ENCODE results near the gene CCHCR1.
"Not testable (repeated sequence)": the region's sequence is repeated elsewhere in the genome, so short reads cannot be mapped to it uniquely, and the experiment has no call there.

CCHCR1 gene, protein sequence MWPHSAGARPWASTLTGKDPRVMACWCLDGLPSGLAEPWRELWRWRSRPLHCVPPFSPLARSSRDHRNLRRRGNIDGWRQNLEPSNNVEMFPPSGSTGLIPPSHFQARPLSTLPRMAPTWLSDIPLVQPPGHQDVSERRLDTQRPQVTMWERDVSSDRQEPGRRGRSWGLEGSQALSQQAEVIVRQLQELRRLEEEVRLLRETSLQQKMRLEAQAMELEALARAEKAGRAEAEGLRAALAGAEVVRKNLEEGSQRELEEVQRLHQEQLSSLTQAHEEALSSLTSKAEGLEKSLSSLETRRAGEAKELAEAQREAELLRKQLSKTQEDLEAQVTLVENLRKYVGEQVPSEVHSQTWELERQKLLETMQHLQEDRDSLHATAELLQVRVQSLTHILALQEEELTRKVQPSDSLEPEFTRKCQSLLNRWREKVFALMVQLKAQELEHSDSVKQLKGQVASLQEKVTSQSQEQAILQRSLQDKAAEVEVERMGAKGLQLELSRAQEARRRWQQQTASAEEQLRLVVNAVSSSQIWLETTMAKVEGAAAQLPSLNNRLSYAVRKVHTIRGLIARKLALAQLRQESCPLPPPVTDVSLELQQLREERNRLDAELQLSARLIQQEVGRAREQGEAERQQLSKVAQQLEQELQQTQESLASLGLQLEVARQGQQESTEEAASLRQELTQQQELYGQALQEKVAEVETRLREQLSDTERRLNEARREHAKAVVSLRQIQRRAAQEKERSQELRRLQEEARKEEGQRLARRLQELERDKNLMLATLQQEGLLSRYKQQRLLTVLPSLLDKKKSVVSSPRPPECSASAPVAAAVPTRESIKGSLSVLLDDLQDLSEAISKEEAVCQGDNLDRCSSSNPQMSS

DNA sequence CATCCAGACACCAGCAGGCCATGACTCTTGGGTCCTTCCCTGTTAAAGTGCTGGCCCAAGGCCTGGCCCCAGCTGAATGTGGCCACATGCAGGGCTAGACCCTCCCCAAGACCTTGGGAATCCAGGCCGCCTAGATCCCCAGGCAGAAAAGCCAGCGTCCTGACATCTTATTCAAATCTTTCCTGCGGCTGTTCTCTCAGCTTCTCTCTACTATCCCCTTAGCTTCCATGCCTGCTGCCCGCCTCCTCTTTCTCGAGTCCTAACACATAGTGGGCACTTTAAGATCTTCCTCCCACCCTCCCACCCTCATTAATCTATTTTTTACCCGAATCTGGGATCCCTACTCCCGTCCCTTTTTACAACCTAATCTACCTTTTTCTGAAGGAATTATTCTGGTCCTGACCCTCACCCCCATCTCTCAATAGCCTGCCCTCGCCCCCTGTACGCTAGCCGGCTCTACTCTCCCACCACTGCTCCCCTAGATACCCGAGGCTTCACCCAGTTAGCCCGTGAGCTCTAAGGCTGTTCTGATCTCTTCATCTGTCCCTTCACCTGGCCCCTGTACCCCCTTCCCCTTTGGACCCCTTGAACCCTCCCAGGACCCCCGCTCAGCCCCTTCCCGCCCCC is at the start of gene CCHCR1:
Gene CCHCR1 (minus strand): TSS at position 290 of the 627 bp plus-strand sequence. CDS start 202 bp downstream, at position 88.
- DNase-seq, result peak; percentile 23

DNA sequence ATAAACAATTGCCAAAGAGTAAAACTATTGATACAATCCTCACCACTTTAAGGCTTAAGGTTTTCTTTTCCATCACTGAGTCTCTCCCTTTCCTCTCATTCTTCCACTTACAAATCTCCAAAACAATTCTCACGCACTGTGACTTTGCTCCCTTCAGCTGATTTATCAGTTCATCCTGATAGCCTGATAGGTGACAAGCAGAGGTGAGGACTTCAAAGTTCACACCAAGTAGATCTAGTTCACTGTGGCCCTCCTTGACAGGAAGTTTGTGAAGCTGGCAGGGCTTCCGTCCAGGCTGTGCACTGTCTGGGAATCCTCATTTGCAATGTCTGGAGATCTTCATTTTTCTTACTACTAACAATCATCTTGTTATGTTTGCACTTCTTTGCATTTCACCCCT is 48.0 kb upstream of the CCHCR1 start:
- no peak for DNase-seq

DNA sequence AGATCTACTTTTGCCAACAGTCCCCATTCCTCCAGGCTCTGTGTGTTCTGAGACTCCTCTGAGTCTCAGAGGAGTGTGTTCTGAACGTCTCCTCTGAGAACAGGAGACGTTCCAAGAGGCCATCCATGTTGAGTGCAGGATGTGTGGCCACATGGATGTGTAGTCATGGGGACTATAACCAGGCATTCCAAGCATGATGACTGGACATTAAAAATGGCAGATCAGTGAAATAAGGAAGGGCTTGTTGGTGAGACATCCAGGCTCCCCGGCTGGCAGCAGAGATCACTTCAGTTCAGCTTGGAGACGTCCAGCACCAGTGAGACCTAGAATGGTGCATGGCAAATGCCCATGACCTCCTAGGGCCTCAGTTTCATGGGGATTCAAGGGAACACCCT is 47.1 kb upstream of the CCHCR1 start:
- DNase-seq, result no peak

DNA sequence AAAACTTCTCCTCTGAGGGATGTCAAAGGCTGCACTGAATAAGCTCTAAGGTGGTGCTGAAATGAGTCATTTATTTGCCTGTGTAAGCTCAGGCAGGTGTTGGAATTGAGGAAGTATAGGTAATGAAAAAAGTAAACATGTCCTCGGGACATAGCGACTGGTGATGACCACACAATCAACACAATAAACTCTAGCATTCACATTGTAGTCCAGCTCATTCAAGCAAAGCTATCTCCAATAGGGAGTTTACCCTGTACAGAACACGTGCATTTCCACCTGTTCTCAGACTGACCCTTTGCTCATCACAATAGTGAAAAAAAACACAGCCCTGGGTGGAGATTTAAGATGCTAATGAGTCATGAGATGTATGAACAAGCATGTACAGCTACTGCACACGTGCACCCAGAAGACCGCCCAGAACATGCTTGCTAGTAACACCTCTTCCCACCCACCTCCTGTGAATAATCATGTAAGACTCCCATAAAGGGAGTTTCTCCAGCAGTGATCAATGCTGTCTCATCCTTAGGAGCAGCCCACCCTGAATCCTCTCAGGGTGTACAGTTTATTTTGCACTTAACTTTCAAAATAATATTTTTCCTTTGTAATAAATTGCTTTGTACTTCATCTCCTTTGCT is 45.9 kb upstream of the CCHCR1 start:
- DNase-seq, result no peak

DNA sequence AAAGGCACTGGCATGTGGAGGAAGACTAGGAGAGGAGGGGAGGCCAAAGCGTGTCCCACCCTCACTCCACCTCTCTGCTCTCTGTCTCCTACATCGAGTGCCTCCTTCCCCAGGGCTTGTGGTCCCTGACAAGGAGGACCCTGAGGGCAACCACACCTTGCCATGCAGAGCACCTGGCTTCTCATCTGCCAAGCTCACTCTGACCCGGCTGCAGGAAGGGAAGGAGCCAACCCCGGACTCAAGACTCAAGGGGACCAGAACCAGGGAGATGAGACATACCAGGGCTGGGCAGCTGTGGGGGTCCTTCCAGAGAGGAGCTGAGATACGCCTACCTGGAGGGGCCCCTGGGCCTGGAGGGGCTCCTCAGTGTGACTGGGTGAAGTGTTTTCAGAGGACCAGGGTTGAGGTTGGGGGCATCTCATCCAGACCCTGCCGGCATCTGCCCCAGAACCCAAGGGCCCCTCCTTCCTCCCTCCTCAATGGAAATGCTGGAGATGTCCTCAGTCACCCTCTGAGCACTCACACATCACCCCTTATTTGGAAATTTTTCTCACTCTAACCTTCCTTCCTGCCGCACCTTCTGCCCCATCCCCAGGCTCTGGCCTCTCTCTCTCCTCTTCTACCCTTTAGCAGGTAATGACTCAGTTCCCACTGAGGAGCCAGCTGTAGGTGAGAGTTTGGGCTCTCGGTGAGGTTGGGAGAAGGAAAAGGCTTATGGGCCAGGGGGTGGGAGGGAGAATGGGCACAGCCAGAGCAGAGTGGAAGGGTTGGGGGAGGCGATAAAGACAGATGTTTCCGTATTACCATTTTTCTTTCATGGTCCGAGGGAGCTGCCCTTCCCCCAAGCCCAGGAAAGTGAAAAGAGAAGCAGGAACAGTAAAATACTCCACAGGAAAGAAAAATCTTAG is 44.9 kb upstream of the CCHCR1 start:
- no peak for DNase-seq

DNA sequence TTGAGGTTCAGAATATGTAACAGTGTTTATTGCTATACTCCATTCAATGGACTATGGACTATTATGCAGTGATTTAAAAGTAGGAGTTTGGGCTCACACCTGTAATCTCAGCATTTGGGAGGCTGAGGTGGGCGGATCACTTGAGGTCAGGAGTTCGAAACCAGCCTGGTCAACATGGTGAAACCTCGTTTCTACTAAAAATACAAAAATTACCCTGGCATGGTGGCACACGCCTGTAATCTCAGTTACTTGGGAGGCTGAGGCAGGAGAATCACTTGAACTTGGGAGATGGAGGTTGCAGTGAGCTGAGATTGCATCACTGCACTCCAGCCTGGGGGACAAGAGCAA is 41.5 kb upstream of the CCHCR1 start:
- DNase-seq, result not testable (repeated sequence)

DNA sequence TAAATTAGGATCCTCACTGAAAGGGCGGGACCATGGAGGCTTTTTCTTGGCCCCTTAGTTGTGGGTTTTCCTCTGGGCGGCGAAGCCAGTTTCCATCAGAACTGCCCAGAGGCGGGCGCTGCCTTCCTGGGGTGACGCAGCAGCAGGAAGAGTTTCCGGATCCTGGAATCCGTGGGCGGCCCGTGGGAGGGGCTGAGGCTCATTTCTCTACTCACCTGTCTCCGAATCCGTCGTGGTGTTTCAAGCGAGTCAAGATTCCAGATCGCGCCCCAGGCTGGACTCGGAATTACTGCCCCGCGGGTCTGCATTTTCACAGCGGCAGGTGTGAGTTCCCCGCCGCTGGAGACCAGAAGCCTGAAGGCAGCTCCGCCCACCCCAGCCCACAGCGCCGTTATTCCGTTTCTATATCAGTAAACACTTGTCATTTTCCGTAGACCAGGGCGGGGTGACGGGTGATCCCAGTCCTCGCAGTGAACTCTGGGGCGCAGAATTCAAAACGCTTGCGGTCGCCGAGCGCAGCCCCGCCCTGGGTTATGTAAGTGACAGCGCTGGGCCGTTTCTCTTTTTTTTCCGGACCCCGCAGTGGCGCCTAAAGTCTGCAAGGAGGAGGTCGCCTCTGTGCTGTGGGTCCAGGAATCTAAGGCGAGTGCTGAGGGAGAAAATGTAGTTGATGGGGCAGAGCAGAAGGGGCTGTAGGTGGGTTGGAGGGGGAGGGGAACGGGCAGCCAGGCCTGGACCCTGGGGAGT is 40.1 kb upstream of the CCHCR1 start:
- DNase-seq, result peak; percentile 92

DNA sequence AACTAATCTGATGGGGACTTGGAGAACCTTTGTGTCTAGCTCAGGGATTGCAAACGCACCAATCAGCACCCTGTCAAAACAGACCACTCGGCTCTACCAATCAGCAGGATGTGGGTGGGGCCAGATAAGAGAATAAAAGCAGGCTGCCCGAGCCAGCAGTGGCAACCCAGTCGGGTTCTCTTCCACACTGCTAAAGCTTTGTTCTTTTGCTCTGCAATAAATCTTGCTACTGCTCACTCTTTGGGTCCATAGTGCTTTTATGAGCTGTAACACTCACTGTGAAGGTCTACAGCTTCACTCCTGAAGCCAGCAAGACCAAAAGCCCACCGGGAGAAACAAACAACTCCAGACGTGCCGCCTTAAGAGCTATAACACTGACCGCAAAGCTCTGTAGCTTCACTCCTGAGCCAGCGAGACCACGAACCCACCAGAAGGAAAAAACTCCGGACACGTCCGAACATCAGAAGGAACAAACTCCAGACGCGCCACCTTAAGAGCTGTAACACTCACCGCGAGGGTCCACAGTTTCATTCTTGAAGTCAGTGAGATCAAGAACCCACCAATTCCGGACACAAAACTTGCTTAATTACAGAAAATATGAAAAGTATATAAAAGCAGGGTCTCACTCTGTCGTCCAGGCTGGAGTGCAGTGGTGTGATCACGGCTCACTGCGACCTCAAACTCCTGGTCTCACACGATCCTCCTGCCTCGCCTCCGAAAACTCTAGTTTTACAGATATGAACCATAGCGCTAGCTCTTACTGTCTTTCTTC is 38.8 kb upstream of the CCHCR1 start:
- not testable (repeated sequence) for DNase-seq

DNA sequence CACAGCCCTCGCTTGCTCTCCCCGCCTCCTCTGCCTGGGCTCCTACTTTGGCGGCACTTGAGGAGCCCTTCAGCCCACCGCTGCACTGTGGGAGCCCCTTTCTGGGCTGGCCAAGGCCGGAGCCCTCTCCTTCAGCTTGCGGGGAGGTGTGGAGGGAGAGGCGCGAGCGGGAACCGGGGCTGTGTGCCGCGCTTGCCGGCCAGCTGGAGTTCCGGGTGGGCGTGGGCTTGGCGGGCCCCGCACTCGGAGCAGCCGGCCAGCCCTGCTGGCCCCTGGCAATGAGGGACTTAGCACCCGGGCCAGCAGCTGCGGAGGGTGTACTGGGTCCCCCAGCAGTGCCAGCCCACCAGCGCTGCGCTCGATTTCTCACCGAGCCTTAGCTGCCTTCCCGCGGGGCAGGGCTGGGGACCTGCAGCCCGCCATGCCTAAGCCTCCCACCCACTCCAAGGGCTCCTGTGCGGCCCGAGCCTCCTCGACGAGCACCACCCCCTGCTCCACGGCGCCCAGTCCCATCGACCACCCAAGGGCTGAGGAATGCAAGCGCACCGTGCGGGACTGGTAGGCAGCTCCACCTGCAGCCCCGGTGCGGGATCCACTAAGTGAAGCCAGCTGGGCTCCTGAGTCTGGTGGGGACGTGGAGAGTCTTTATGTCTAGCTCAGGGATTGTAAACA is 37.8 kb upstream of the CCHCR1 start:
- DNase-seq, result not testable (repeated sequence)

DNA sequence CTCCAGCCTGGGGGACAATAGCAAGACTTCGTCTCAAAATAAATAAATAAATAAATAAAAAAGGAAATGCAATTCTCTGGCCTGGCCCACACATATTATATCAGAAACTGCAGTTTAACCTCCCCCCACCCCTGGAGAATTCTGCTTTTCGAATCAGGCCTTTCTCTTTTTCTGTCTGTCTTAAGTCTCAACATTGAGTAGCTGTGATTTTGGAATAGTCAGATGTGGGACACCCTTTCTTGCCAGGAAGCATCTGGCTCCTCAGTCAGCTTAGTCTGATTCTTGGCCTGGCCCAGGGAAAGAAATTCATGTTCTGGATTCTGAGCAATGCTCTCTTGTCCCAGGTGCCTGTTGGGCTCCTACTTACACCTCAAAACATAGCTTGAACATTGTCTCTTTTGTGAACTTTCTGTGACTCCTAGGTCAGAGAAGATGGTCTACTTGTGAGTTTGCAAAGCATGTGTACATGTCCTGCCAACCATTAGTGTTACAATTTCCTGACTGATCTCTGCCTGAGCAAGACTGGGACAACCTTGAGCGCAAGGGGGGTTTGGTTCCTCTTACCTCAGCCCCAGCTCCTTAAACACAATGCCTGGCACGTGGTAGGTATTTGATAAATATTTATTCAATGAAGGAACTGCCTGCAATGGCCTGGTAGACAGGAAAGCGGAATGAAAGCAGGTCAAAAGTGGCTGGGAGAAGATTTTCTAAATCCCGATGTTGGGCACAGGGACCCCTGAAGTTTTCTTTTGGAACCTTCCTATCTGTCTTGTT is 36.6 kb upstream of the CCHCR1 start:
- DNase-seq, result no peak

DNA sequence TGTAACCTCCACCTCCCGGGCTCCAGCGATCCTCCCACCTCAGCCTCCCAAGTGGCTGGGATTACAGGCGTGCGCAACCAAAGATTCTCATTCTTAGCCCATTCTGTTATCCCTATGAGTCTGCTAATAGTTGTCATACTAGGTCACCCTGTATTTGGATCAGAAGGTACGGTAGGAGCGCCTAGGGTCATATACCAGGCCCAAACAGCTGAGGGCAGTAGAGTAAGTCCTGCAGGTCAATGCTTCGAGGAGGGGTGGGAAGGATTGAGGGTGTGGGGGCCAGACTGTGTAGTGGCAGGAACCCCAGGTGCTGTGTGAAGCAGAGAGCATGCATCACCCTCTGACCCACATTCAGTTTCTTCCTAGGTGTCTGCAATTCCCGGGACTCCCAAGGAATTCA is 35.6 kb upstream of the CCHCR1 start:
- DNase-seq, result no peak

DNA sequence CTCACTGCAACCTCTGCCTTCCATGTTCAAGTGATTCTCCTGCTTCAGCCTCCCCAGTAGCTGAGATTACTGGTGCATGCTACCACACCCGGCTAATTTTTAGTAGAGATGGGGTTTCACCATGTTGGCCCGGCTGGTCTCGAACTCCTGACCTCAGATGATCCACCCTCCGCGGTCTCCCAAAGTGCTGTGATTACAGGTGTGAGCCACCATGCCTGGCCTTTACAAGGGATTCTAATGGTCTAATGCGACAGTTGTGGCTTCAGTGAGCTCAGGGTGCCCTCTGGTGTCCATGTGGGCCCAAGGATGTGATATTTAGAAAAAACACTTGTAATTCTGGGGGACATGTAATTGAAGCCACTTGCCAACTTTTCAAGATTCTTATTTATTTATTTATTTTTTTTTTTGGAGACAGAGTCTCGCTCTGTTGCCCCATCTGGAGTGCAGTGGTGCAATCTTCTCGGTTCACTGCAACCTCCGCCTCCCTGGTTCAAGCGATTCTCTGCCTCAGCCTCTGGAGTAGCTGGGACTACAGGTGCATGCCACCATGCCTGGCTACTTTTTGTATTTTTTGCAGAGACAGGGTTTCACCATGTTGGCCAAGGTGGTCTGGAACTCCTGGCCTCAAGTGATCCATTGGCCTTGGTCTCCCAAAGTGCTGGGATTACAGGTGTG is 35.0 kb upstream of the CCHCR1 start:
- DNase-seq, result peak; percentile 57

DNA sequence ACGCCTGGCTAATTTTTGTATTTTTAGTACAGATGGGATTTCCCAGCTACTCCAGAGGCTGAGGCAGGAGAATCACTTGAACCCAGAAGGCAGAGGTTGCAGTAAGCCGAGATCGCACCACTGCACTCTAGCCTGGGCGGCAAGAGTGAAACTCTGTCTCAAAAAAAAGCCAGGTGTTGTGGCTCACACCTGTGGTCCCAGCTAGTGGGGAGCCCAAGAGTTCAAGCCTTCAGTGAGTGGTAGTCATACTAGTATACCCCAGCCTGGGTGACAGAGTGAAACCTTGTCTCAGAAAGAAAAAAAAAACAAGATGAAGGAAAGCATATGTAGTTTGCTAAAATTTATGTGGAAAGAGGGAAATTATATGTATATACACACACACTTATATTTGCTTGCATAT is 32.9 kb upstream of the CCHCR1 start:
- DNase-seq, result no peak

DNA sequence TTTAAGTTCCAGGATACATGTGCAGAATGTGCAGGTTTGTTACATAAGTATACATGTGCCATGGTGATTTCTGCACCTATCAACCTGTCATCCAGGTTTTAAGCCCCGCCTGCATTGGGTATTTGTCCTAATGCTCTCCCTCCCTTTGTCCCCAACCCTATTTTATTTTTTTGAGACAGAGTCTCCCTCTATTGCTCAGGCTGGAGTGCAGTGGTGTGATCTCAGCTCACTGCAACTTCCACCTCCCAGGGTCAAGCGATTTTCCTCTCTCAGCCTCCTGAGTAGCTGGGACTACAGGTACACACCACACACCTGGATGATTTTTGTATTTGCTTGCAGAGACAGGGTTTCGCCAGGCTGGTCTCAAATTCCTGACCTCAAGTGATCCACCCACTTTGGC is 31.6 kb upstream of the CCHCR1 start:
- DNase-seq, result not testable (repeated sequence)

DNA sequence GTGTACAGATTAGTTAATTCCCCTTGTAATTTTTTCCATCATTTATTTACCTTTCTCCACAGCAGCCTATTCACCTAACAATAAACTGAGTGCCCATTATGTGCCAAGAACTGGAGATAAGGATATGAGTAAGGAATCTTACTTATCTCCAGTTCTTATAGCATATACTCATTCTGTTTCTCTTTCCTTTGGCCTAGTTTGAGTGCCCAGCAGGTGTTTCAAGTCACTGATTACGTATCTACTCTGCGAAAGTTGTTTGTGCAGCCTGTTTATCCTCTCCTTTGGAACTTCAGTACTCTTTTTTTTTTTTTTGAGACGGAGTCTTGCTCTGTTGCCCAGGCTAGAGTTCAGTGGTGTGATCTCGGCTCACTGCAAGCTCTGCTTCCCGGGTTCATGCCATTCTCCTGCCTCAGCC is 30.2 kb upstream of the CCHCR1 start:
- DNase-seq, result no peak

DNA sequence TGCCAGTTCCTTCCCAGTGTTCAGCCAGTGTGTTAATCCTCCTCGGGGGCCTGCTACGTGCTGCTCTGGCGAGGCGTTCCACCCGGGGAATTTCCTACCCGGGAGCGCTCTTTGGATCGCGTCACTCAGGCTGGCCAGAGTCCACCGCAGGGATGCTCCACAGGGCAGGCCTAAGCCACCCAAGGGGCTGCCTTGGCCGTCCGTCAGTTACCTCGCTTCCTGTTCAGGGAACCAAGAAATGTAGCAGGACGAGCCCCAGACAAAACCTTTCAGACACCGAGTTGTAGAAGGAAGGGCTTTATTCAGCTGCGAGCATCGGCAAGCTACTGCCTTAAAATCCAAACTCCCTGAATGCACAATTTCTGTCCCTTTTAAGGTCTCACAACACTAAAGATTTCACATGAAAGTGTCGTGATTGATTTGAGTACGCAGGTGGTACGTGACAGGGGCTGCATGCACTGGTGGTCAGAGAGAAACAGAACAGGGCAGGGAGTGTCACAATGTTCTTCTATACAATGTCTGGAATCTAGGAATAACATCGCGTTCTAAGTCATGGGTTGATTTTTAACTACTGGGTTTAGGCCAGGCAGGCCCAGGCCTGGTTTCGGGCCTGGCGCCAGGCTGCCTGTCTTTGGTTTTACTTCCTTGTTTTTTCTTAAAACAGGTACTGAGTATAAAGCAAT is 28.6 kb upstream of the CCHCR1 start:
- no peak for DNase-seq

DNA sequence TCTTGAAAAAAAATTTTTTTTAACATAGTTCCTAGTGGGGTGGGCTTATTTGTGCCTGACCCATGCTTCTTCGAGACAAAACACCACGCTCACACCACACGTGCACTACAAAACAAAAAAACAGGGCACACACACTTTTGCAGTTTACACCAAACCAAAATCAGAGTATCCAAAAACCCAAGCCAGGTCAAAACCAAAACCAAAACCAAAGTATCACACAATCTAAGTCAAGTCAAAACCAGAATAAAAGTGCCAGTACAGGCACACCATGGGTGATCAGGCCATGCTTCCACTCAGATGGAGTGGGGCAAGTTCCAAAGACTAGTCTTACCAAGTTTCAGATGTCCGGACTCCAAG is 28.1 kb upstream of the CCHCR1 start:
- not testable (repeated sequence) for DNase-seq

DNA sequence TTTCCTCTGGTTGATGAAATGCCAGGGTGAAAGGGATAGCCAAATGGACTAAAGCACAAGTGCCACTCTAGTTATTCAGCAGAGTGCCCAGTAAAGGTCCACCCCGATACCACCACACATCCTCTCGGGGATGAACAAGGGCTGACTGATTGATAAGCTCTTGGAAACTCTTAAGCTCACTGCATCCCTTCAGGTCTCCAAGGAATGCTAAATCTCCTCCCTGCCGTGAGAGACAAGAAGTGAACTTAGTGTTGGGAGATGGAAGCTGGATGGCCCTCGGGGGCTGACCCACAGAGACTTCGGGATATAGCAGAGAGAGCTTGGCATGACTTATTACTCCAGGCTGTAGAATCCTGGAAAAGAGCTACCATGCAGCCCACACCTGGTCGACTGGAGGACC is 26.3 kb upstream of the CCHCR1 start:
- not testable (repeated sequence) for DNase-seq

Measured in retina (tissue), 1 donor.